Measurements from ENCODE around the gene ST6GALNAC3. TPM values are rescaled to one million over a fixed set of nuclear protein-coding genes. Genes with fewer than 3 reads are reported as not detected.

Gene ST6GALNAC3
- polyA plus RNA-seq, 2 of the 4 experiments (the other 2 are of a cell fraction): 1.1 to 1.2 TPM

DNA sequence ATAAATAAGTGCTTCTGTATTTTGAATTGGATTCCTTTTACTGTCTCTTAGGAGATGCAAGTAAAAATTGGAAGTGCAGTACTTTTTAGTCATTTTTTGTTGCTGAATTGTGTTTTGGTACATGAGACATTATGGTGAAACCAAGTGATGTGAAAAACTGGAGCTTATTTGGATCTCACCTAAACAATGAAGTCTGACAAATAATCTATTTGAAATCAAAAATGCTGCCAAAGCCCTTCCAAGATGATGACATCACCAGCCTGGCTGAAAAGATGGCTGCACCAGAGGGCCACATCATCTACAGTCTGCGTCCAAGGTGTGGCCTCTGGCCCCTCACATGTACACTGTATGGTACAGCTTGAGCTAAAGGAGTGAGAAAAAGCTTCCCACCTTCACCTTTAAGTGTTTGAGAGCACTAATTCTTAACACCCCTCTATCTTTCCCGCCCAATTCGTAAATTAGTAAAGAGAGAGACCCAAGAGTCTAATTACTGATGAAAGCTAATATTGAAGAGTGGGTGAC is 600.2 kb downstream of the ST6GALNAC3 start:
- 15% methylated on average over 3 of the region's 3 CpGs for whole genome bisulfite sequencing (ENCODE audit: missing lambda C conversion rate)
- POLR2A ChIA-PET: no interaction called here
- CTCF ChIA-PET: no interaction called here
- DNase-seq (ENCODE audit: low read depth in 1 of 2, low spot score in 1 of 2): no peak
- Histone ChIP-seq H3K27ac (no peak overlapping the region), H3K4me2 (no peak overlapping the region), H3K9me3 (no peaks in the 10 kb centered on the region), H3K4me1 (no peaks in the 10 kb centered on the region), H3K4me3 (no peak overlapping the region)
- no peak for TF ChIP-seq PBX3 (IDR thresholded peaks at IDR 0.05)
- no peak for TF ChIP-seq HEYL (CRISPR knock-in tag; IDR thresholded peaks at IDR 0.05)
- no peak for TF ChIP-seq SMC3 (IDR thresholded peaks at IDR 0.05)
- no peak for TF ChIP-seq CHD4 (IDR thresholded peaks at IDR 0.05; ENCODE audit: borderline replicate concordance)
- TF ChIP-seq FOXS1 (CRISPR knock-in tag; IDR thresholded peaks at IDR 0.05): no peak
- TF ChIP-seq E2F6 (IDR thresholded peaks at IDR 0.05; ENCODE audit: borderline replicate concordance, low read depth): no peak
- TF ChIP-seq KDM1A (IDR thresholded peaks at IDR 0.05; ENCODE audit: low read depth): no peak
- no peak for TF ChIP-seq CBX2 (IDR thresholded peaks at IDR 0.05; ENCODE audit: borderline replicate concordance, low read depth)
- no peak for TF ChIP-seq HOXB5 (CRISPR knock-in tag; IDR thresholded peaks at IDR 0.05)
- TF ChIP-seq ZSCAN20 (CRISPR knock-in tag; IDR thresholded peaks at IDR 0.05): no peak
- TF ChIP-seq PHF8 (IDR thresholded peaks at IDR 0.05; ENCODE audit: borderline replicate concordance, low read depth): no peak
- ATAC-seq: no peak
- no peak for FAIRE-seq

- WGBS (ENCODE audit: missing lambda C conversion rate): 7% methylated on average over 5 of the region's 5 CpGs
- no peak for FAIRE-seq
- H3K4me2 ChIP-seq: no peak overlapping the region
- ChIA-PET CTCF (no interaction called here), POLR2A (no interaction called here)
- no peak for DNase-seq (ENCODE audit: low read depth in 1 of 2, low spot score in 1 of 2)
- H3K4me3 ChIP-seq: no peak overlapping the region
- TF ChIP-seq FOSL2 (IDR thresholded peaks at IDR 0.05): no peak
- no peak for TF ChIP-seq FOSL2 (CRISPR knock-in tag; IDR thresholded peaks at IDR 0.05)
- no peak for TF ChIP-seq PHF8 (IDR thresholded peaks at IDR 0.05; ENCODE audit: borderline replicate concordance, low read depth)
- TF ChIP-seq ELK1 (IDR thresholded peaks at IDR 0.05; ENCODE audit: low read depth, low read length): no peak
- no peak for TF ChIP-seq ZFP36 (IDR thresholded peaks at IDR 0.05; ENCODE audit: borderline replicate concordance, partially characterized antibody)
- TF ChIP-seq HES2 (IDR thresholded peaks at IDR 0.05): no peak
- TF ChIP-seq JUN (IDR thresholded peaks at IDR 0.05): no peak
- TF ChIP-seq HEYL (CRISPR knock-in tag; IDR thresholded peaks at IDR 0.05): no peak
- no peaks in the 10 kb centered on the region for H3K4me1 ChIP-seq
- H3K9me3 ChIP-seq: no peaks in the 10 kb centered on the region
- H3K27ac ChIP-seq: no peak overlapping the region
- ATAC-seq: no peak
These were observed 603.2 kb downstream of the ST6GALNAC3 start for GRCh38 chr1:76677416-76678405.

- H3K4me2 ChIP-seq: no peak overlapping the region
- H3K27ac ChIP-seq: no peak overlapping the region
- CTCF ChIA-PET: no interaction called here
- POLR2A ChIA-PET: no interaction called here
- no peaks in the 10 kb centered on the region for H3K9me3 ChIP-seq
- TF ChIP-seq BHLHE40 (IDR thresholded peaks at IDR 0.05; ENCODE audit: low read depth, low read length): no peak
- H3K4me1 ChIP-seq: no peaks in the 10 kb centered on the region
- ATAC-seq (no peak), FAIRE-seq (no peak), DNase-seq (ENCODE audit: low read depth in 1 of 2, low spot score in 1 of 2) (no peak)
- H3K4me3 ChIP-seq: no peak overlapping the region
- 20% methylated on average over 8 of the region's 8 CpGs for WGBS (ENCODE audit: missing lambda C conversion rate)
These were observed 605.1 kb downstream of the ST6GALNAC3 start for GRCh38 chr1:76679534-76680152.

All from A549 (cell line).